ENCODE data around the gene FASN. TPM values are rescaled to one million over a fixed set of nuclear protein-coding genes. Genes with fewer than 3 reads are reported as not detected.
A peak's percentile ranks its signal among the peaks of the same experiment; 100 is the strongest.

FASN gene
- total RNA-seq, 3 donors from 2014 or later = 87.2 to 115 (median 102) TPM

- no peak overlapping the region for H3K4me3 ChIP-seq
- TF ChIP-seq, protein P1, sequence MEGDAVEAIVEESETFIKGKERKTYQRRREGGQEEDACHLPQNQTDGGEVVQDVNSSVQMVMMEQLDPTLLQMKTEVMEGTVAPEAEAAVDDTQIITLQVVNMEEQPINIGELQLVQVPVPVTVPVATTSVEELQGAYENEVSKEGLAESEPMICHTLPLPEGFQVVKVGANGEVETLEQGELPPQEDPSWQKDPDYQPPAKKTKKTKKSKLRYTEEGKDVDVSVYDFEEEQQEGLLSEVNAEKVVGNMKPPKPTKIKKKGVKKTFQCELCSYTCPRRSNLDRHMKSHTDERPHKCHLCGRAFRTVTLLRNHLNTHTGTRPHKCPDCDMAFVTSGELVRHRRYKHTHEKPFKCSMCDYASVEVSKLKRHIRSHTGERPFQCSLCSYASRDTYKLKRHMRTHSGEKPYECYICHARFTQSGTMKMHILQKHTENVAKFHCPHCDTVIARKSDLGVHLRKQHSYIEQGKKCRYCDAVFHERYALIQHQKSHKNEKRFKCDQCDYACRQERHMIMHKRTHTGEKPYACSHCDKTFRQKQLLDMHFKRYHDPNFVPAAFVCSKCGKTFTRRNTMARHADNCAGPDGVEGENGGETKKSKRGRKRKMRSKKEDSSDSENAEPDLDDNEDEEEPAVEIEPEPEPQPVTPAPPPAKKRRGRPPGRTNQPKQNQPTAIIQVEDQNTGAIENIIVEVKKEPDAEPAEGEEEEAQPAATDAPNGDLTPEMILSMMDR (IDR thresholded peaks at IDR 0.05) = no peak
- no peaks in the 10 kb centered on the region for H3K9me3 ChIP-seq
- H3K4me1 ChIP-seq (ENCODE audit: low read depth) = peaks cover 21% of the 10 kb centered on the region
- no peaks in the 10 kb centered on the region for H3K36me3 ChIP-seq (ENCODE audit: low read depth)
- intact Hi-C loops (cut with DNase I, micrococcal nuclease) = no loop called here
- ATAC-seq (no peak), DNase-seq (peak in 2 of 3 donors; percentile 27 to 49)
Measured at GRCh38 chr17:82054351-82055022, 43.5 kb downstream of the FASN start.

DNA sequence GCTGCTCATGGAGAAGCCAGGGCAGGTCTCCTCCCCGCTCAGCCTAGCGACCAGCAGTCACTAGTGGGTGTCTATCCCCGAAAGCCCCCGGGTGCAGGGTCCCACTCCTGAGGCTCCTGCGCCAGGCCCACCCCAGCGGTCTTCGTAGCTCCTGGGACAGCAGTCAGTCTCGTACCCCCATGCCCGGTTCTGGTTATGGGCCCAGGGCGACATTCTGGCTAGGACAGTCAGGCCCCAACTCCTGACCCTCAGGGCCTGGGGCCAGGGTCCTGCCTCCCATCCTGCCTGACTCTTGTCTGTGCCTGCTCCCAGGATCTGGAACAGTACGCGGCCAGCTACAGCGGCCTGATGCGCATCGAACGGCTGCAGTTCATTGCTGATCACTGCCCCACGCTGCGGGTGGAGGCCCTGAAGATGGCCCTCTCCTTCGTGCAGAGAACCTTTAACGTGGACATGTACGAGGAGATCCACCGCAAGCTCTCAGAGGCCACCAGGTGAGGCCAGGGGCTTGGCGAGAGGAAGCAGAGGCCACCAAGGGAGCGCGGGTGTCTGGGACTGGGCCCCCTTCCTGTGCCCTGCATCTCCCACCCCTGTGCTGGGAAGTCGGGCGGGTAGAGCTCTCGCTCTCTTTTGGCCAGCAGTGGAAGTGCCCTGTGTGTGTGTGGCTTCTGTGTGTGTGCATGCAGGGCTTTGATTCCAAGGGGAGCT, 44.3 kb downstream of the FASN start:
- intact Hi-C loops (cut with DNase I, micrococcal nuclease) = no loop called here

GRCh38 chr17:82053130-82053529, 44.9 kb downstream of the FASN start:
- no peaks in the 10 kb centered on the region for H3K36me3 ChIP-seq (ENCODE audit: low read depth)
- TF ChIP-seq, protein P1 (IDR thresholded peaks at IDR 0.05) = no peak
- ATAC-seq (no peak), DNase-seq (peak in 1 of 3 donors; percentile 46)
- H3K4me3 ChIP-seq = no peak overlapping the region
- H3K4me1 ChIP-seq (ENCODE audit: low read depth) = peaks cover 21% of the 10 kb centered on the region
- H3K9me3 ChIP-seq = no peaks in the 10 kb centered on the region
- intact Hi-C loops (cut with DNase I, micrococcal nuclease) = no loop called here

More for the DNA sequence above, 44.3 kb downstream of the FASN start:
- Histone ChIP-seq H3K4me3 (no peak overlapping the region), H3K4me1 (ENCODE audit: low read depth) (peaks cover 21% of the 10 kb centered on the region), H3K9me3 (no peaks in the 10 kb centered on the region), H3K36me3 (ENCODE audit: low read depth) (no peaks in the 10 kb centered on the region)
- TF ChIP-seq, protein P1 (IDR thresholded peaks at IDR 0.05) = no peak
- DNase-seq (peak in 2 of 3 donors; percentile 26 to 47), ATAC-seq (no peak)

- H3K4me1 ChIP-seq (ENCODE audit: low read depth) = peaks cover 21% of the 10 kb centered on the region
- TF ChIP-seq, protein P1 (IDR thresholded peaks at IDR 0.05) = no peak
- intact Hi-C loops (cut with DNase I, micrococcal nuclease) = no loop called here
- DNase-seq (no peak), ATAC-seq (no peak)
- H3K36me3 ChIP-seq (ENCODE audit: low read depth) = no peaks in the 10 kb centered on the region
- H3K4me3 ChIP-seq = peak overlapping the region; percentile 73
- no peaks in the 10 kb centered on the region for H3K9me3 ChIP-seq
Measured at GRCh38 chr17:82052638-82053059, 45.4 kb downstream of the FASN start.

DNA sequence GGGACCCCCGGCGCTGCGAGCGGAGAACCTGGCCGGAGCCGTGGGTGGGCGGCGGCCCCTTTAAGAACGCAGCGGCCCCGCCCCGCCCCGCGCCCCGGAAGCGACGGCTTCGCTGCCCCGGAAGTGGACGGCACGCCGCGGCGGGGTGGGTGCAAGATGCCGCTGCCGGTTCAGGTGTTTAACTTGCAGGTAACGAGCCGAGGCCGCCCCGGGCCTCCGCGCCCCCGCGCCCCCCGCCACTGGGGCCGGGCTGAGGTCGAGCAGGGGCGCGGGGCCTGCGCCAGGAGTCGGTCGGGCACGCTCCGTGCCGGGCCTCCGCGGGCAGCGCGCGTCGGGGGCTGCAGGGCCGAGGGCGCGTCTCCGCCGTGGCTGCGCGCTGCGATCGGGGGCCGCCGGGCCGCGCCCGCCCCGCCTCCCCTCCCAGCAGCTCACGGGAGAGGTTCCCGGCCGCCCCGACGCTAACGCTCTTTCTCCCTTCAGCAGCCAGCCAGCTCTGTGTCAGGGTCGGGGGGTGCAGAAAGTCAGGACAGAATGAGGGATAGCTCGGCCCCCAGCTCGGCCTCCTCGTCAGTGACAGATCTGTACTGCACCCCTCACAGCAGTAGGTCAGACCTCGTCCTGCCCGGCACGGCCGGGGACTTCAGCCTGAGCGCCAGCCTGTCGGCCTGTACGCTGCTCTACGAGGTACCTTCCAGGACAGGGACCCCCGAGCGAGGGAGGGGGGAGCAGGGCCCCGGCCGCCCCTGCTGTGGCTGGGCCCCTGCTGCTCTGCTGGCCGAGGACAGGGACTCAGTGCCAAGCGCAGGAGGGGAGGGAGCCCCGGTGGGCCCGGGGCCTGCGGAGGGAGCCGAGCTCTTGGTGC, 46.0 kb downstream of the FASN start, which contains the start of the genes GPS1 and RFNG:
Gene GPS1 (plus strand): TSS at position 123 of the 862 bp plus-strand sequence. CDS start 34 bp downstream, at position 157.
Gene RFNG (minus strand): TSS at position 36 of the 862 bp plus-strand sequence. CDS start 45 bp downstream, outside the sequence.
- ATAC-seq (peak; percentile 86), DNase-seq (peak; percentile 87 to 89 (median 88))
- intact Hi-C loops (cut with DNase I, micrococcal nuclease) = no loop called here
- no peaks in the 10 kb centered on the region for H3K9me3 ChIP-seq
- H3K36me3 ChIP-seq (ENCODE audit: low read depth) = no peaks in the 10 kb centered on the region
- H3K4me1 ChIP-seq (ENCODE audit: low read depth) = peaks cover 21% of the 10 kb centered on the region
- peak within 1 kb of the TSS; percentile 73 for H3K4me3 ChIP-seq
- TF ChIP-seq, protein P1 (IDR thresholded peaks at IDR 0.05) = no peak

All from mucosa of descending colon (tissue), 3 donors.